GM12864 (cell line): ENCODE data around the gene FAAP100.

Experiments
- DNase-seq: peaks from one replicate; pipeline ENCODE4 v3.0.0-alpha.2; 2011; ENCODE audit warnings: low read depth
- H3K4me3 ChIP-seq: 2 replicates; pipeline ENCODE4 v1.5.1; 2011; ENCODE audit warnings: mild to moderate bottlenecking, low read depth, low read length, control low read depth
- CTCF ChIP-seq: IDR thresholded peaks from 2 replicates; pipeline ENCODE4 v1.5.1; 2011; ENCODE audit warnings: low read depth, mild to moderate bottlenecking, moderate library complexity, low read length, control low read depth, inconsistent platforms; ENCODE audit errors: missing control alignments

The FAAP100 gene

GRCh38 chr17:81576621-81577277 is 24.6 kb upstream of the FAAP100 start:
- DNase-seq = no peak
- H3K4me3 ChIP-seq = no peak overlapping the region
- no peak for TF ChIP-seq CTCF

- no peak for TF ChIP-seq CTCF
- no peak overlapping the region for H3K4me3 ChIP-seq
- no peak for DNase-seq
These were observed 23.7 kb upstream of the FAAP100 start for GRCh38 chr17:81575836-81576235.

GRCh38 chr17:81574643-81574956 is 22.4 kb upstream of the FAAP100 start:
- no peak for DNase-seq
- no peak overlapping the region for H3K4me3 ChIP-seq
- no peak for TF ChIP-seq CTCF

- no peak overlapping the region for H3K4me3 ChIP-seq
- TF ChIP-seq CTCF = no peak
- no peak for DNase-seq
These were observed 21.9 kb upstream of the FAAP100 start for GRCh38 chr17:81573794-81574642.

GRCh38 chr17:81572563-81573168 is 20.5 kb upstream of the FAAP100 start:
- TF ChIP-seq CTCF = no peak
- H3K4me3 ChIP-seq = no peak overlapping the region
- DNase-seq = no peak

- no peak for DNase-seq
These were observed 18.8 kb upstream of the FAAP100 start for GRCh38 chr17:81570964-81571363.

More at GRCh38 chr17:81570964-81571363, 18.8 kb upstream of the FAAP100 start:
- no peak overlapping the region for H3K4me3 ChIP-seq
- no peak for TF ChIP-seq CTCF
